Non-pigmented ciliary epithelial cell (primary cell): ENCODE data around the gene SLC29A1.
"Not testable (repeated sequence)": the region's sequence is repeated elsewhere in the genome, so short reads cannot be mapped to it uniquely, and the experiment has no call there.

Experiments
- DNase-seq: peaks from one replicate; pipeline ENCODE4 v3.0.0-alpha.2; 2010; ENCODE audit warnings: low read depth

SLC29A1 gene

DNA sequence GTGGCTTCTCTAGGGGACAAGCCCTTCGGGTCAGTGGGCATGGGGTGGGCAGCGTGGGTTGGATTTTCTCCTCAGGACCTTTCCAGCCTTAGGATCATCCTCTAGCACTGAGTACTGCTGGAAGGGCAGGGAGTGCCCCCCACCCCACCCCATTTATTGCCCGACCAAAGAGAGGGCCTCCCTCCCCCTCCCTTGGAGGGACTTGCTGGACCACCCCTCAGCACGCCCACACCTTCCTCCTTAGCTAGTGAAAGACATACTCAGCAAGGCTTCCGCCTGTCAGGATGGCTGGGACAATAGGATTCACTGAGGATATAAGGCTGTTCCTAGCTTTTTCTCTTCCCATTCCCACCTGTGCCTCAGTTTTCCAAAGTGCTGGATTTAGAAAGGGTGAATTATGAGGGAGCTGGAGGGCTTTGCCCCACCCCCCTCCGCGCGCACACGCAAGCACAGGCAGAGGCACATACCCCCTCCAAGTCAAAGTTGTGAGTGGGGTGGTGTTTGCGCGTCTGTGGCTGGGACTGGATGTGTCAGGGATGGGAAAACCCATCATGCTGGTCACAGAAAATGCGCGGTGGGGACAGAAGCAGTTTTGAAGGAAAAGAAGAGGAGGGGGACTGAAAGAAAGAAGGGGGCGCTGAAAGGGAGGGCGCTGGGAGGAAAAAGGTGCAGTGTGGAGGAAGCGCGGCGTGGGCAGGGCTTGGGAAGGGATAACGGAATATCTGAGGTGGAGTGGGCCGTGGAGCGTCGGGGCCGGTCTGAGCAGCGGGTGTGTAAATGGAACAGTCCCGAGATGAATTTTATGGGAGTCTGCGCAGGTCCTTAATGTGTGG, 693 bp upstream of the SLC29A1 start:
- no peak for DNase-seq

DNA sequence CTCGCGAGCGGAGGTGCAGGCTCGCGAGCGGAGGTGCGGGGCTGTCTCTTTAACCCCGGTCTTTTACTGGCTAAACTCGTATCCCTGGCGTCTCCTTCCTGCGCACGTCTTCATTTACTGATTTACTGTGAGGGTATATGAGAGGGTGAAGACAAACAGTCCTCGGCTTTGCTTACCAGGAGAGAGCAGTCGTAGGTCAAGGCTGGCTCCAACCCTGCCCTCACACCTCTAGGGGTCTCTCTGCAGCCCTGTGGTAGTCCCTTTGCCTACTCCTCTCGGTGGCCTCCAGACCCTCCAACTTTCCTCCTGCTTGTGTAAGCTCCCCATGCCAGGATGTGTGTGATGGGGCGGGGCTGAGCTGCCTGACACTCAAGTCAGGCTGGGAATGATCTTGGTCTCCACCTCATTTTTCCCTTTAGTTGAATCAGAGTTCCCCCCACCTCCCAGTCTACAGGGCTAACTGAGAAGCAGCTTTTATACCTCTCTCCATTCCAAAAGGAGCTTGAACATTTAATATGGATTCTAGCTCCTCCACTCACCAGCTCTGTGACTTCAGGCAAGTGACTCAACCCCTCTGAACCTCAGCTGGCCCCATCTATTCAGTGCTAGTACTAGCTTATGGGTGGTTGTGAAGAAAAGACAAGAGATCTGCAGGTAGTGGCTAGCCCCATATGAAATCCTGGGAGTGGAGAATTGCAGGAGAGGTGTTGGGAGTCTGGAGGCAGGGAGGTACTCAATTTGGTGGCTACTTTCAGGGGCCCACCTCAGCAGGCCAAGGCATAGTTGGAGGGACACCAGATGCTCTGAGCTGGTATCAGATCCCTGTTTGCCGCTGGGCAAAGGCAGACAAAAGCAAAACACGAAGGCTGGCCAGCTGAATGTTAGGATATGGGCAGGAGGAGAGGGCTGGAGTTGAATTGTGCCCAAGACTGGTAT, 902 bp downstream of the SLC29A1 start:
- DNase-seq = no peak

DNA sequence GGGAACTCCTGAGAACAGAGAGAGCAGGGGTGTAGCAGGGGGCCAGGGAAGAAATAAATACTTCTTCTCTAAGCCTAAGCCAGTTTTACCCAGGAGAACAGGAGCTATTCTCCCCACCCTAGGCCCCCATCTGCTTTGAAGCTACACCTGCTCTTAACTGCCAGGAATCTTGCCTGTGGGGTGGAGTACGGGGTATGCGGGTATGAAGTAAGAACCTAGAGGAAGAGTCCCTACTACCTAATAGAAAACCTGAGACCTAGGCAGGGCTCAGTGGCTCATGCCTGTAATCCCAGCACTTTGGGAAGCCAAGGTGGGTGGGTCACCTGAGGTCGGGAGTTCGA, 1.5 kb downstream of the SLC29A1 start:
- DNase-seq = no peak

DNA sequence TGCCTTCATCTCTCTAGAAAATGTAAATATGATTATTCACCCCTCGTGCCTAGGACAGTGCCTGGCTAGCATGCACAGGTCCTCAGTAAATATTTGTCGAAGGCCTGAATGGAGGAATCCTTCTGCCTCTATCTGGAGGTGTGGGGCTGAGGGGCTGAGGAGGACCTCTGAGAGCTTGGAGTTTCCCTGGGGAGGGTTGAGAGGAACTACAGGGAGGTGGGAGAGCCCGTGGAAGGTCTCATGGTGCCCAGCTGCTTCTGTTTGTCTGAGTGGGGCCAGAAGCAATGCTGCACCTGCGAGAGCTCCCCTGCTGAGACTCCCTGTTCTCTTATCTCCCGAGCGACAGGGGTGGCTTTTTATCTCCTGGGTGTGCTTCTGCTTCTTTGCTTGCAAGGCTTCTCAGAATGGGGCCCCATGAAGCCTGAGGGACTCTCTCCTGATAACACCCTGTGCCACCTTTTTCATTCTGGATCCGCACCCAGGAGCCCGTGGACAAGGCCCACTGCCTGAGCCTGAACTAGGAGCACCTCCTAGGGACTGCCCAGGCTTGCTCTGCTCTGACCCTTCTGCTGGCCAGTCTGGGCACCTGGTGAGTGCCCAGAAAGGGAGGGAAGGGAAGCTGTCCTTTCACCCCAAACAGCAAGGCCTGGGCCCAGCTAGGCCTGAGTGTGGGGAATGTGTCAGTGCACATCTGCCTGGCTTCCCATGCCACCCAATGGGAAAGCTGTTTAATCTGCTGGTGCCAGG, 2.4 kb downstream of the SLC29A1 start:
- no peak for DNase-seq

DNA sequence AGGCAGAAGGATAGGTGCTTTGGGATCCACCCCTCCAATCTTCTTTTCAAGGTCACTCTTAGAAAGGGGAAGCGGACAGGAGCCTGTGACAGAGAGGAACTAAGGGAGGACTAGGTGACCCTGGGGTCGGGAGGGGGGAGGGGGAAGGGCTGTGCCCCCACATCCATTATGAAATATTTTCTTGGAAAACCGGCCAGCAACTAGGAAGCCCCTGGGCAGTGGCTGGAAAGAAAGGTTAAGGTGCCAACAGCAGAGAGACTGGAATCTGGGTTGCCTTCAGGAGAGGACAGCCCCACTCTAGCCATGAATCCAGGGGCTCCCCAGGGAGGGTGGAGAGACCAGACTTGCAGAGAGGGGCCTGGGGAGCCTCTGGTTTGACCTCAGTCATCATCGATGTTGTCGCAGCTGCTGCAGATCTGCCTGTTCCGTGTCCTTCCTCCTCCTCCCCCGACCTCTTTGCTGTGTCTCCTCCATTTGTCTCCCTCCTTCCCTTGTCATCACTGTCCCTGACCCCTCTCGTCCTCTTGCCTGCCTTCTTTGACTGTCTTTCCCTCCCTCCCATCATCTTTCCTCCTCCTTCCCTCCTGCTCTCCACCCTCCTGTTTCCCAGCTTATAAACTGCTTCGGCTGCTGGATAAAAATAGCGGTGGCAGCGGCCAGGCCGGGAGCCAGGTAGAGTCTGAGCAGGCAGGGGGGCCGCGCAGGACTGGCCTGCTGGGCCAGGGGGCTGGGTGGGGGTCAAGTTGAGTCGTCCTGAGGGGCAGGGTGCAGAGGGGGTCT, 3.2 kb downstream of the SLC29A1 start:
- DNase-seq = no peak

DNA sequence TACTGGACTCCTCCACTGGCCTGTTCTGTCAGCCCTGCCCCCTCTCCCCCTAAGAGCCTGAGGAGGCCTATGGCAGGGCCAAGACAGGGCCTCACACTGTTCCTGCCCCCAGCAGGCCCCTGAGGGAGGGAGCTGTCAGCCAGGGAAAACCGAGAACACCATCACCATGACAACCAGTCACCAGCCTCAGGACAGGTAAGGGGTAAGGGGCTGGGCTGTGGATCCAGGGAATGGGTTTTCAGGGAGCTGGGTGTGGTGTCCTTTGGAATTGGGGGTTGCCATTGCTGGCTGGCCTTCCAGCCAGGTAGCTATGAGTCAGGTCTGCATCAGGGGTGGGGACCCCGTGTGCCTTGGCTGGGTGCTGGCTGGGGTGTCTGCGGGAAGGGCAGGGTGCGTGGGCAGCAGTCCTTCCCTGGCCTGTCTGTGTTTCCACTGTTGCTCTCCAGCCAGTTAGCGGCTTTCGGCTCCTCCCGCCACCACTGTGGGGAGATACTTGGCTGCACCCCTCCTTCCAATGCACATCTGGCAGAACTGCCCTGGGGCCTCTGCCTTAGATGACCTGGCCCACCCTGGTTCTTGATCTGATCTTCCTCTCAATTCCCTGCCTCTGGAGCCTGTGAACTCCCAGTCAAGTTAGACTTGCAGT, 3.9 kb downstream of the SLC29A1 start:
- DNase-seq = no peak

DNA sequence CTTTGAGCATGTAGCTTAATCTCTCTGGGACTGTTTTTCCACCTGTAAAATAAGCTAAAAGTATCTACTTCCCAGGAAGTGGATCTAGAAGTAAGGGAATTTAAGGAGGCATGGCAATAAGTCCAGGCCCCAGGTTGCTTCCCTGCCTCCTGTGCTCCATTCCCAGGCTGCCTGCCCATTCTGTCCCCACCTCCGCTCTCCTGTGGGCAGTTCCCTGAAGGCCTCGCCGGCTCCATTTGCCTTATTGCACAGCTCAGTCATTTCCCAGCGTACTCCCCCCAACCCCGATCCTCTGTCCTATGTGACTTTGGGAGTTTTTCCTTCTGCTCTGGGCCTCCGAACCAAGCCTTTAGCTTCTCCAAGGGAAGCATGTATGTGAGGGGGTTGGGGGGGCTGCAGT, 4.6 kb downstream of the SLC29A1 start:
- DNase-seq = no peak

DNA sequence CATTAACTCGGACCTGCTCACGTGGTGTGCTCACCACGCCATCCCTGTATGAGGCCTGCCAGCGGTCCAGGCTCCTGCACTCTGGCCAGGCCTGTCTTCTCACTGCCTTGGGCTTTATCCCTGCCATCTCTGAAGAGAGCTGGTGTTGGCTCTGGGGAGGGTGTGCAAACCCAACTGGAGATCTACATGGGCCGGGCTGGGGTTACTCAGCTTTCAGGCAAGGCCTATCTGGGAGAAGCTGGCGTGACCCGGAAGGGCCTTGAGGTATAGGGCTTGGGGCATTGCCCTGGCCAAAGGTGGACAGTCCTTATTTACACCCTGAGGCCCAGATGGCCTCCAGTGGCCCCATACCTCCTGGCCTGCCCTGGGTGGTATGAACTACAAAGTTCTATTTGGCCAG, 5.0 kb downstream of the SLC29A1 start:
- DNase-seq = no peak

DNA sequence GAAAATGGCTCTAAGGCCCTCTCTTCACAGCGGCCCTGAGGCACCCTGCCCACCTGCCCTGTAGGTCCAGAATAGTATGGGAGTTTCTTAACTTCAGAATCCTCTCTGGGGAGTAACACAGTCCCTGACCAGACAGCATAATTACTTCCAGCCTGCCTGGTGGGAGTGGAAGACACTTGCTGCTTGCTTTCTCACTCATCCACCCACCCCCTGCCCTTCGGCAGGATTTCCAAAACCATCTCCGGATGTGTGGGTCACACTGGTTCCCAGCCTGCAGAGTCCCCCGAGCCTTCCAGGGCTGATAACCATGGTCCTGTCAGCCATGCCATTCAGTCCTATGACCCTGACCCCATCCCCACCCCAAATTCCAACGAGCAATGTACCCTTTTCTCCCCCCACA, 5.4 kb downstream of the SLC29A1 start:
- no peak for DNase-seq

DNA sequence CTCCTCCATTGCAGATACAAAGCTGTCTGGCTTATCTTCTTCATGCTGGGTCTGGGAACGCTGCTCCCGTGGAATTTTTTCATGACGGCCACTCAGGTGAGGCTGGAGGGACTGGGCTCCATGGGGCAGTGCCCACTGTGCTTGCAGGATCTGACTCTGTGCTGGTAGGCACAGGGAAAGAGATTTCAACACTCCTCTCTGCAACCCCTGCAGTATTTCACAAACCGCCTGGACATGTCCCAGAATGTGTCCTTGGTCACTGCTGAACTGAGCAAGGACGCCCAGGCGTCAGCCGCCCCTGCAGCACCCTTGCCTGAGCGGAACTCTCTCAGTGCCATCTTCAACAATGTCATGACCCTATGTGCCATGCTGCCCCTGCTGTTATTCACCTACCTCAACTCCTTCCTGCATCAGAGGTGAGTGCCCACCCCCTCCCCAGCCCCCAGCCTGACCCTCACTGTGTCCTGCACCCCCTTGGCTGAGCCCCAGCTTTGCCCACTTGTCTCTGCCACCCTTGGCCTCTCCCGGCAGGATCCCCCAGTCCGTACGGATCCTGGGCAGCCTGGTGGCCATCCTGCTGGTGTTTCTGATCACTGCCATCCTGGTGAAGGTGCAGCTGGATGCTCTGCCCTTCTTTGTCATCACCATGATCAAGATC, 6.1 kb downstream of the SLC29A1 start:
- DNase-seq = no peak

DNA sequence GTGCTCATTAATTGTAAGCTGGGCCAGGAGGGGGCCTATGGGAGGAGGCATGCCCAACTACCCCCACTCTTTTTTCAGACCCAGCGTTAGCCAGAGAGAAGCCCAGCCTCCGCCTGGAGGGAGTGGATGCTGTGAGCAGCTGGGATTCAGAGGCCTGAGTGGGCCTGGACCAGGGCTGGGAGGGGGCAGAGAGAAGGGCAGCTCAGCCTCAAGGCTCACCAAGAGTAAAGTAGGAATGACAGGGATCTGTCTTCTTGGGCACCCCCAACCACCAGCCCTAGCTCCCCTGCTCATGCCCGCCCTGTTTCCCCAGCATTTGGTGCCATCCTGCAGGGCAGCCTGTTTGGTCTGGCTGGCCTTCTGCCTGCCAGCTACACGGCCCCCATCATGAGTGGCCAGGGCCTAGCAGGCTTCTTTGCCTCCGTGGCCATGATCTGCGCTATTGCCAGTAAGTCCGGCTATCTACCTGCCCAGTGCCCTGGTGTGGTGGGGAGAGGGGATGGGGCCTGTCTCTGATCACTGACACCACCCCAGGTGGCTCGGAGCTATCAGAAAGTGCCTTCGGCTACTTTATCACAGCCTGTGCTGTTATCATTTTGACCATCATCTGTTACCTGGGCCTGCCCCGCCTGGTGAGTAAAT, 6.8 kb downstream of the SLC29A1 start:
- no peak for DNase-seq

DNA sequence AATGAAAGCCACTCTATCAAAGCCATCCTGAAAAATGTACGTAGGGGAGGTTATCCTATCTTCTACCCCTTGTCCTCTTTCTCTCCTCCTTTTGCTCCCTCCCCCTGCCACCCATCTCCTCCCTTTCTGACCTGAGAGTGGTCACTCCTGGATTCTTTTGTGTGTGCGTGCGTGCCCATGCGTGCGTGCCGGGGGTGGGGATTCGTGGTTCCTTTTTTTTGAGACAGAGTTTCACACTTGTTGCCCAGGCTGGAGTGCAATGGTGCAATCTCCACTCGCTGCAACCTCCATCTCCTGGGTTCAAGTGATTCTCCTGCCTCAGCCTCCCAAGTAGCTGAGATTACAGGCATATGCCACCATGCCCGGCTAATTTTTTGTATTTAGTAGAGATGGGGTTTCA, 8.0 kb downstream of the SLC29A1 start:
- not testable (repeated sequence) for DNase-seq

DNA sequence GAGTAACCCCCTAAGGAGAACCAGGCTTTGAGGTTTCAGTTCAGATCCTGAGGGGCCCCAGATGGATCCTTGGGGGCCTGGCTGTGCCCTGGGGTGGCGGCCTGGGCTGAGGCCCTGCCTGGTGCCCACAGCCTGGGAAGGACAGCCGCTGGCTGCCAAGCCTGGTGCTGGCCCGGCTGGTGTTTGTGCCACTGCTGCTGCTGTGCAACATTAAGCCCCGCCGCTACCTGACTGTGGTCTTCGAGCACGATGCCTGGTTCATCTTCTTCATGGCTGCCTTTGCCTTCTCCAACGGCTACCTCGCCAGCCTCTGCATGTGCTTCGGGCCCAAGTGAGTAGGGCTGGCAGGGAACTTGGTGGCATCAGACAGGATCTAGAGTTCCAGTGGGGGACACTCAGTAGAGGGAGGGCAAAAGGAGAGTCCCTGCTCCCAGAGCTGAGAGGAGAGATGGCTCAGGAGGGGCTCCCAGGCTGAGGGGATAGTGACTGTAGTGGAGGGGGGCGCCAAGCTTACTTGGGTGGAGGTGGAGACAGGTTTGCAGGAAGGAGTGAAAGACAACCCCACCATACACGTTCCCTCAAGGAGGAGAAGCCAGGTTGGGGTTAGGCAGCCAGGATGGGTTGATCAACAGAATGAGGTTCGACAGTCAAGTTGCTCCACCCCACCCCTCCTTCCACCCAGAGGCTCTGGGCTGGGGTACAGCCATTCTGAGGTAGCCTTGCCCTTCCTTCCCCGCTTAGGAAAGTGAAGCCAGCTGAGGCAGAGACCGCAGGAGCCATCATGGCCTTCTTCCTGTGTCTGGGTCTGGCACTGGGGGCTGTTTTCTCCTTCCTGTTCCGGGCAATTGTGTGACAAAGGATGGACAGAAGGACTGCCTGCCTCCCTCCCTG, 9.5 kb downstream of the SLC29A1 start:
- no peak for DNase-seq

DNA sequence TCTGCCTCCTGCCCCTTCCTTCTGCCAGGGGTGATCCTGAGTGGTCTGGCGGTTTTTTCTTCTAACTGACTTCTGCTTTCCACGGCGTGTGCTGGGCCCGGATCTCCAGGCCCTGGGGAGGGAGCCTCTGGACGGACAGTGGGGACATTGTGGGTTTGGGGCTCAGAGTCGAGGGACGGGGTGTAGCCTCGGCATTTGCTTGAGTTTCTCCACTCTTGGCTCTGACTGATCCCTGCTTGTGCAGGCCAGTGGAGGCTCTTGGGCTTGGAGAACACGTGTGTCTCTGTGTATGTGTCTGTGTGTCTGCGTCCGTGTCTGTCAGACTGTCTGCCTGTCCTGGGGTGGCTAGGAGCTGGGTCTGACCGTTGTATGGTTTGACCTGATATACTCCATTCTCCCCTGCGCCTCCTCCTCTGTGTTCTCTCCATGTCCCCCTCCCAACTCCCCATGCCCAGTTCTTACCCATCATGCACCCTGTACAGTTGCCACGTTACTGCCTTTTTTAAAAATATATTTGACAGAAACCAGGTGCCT, 10.2 kb downstream of the SLC29A1 start:
- no peak for DNase-seq

DNA sequence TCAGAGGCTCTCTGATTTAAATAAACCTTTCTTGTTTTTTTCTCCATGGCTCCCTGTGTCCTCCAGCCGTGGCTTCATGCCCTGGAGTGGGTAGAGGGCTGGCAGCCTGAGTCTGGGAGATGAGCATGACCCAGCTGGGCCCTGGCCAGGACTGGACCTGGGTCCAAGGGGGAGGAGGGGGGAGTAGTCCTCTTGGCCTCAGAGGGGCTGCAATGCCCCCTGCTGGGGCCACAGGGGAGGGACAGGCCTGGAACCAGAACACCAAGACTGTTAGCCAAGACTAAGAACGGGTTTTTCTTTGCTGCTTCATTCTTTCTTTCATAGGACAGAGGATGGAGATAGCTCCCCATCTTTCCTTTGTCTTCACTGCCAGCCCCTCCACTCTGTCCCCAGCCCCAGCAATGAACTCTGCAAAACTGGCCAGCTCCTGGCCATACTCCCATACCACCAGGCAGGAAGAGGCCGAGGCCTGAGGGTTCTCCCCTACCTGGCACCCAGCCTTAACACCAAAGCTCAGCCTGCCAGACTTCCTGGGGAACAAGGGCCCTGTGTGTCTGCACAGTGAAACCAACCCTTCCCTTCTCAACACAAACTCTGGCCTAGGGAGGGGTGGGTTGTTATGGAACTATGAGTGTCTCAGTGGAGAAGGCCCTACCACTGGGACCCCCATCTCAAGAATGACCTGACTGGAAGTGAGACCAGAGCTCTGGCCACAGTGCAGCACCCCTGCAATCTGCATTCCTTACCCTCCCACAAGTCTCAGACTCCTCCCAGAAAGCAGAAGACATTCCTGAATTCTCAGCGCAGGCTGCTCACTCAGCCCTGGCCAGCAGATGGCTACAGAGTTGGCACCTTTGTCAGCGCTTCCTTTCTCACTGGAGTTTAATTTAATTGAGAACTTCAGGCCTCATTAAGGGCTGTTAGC, 11.0 kb downstream of the SLC29A1 start:
- DNase-seq = no peak

DNA sequence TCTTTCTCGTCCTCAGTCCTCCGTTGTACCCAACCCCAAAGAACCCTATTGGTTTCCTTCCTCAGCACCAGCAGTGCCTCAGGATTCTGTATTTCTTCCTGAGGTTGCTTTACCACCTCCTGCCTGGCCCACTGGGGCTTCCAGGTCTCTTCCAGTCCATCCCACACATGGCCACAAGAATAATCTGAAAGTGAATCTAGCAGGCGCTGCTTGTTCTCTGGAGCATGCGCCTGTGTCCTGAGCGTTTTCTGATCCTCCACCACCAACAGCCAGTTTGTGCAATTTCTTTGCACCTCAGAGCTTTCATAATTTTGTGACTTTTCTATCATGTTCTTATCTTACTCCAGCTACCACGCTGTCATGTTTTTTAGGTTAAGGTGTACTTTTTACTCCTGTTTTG, 11.9 kb downstream of the SLC29A1 start:
- no peak for DNase-seq

DNA sequence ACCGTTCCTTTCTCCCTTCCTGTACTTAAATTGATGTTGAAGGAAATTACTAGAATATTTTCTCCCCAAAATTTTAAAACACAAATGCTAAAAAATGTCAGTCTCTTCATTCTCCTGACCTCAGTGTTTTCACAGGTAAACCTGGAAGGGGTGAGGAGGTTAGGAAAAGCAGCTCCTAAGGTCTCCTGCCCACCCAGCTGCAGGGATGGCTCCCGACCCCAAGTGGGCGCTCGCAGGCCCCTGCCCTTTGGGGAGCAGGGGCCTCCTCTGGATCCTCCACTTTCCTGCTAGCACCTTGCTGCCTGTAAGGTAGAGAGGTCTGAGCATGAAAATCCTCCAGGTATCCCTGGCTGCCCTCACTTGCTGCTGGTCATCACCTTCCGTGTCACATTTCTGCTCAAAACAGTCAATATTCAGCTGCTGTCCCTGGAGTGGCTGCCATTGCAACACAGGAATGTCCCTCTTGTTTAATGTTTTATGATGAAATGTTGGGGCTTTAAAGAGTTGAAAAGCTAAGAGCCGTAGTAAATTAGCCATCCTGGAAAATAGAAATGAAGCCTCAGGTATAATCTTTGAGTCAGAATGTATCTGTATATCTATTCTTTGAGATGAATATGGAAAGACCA, 12.6 kb downstream of the SLC29A1 start:
- no peak for DNase-seq
